PFSK-1 (cell line): Measurements from ENCODE around the gene BCL2.

Experiments used
- FOXP2 ChIP-seq: optimal IDR thresholded peaks from 2 replicates; pipeline ENCODE3; 2011; ENCODE audit warnings: borderline replicate concordance, control low read depth, inconsistent platforms; ENCODE audit not compliant: insufficient read depth; ENCODE audit errors: extremely low read length, extremely low read depth
- TAF1 ChIP-seq: IDR thresholded peaks from 2 replicates; pipeline ENCODE4 v1.6.1; 2012; ENCODE audit warnings: low read length, control low read depth, borderline replicate concordance; ENCODE audit not compliant: insufficient read depth
- TF ChIP-seq, protein P1 (sequence below), 2 experiments: IDR thresholded peaks; 2 replicates each; pipeline versions ENCODE4 v1.6.1 to v1.8.0; 2011 to 2012; ENCODE audit warnings: low read depth in 2 of 2, low read length in 2 of 2, control low read depth in 1 of 2, inconsistent platforms in 1 of 2, mild to moderate bottlenecking in 1 of 2, moderate library complexity in 1 of 2; ENCODE audit not compliant: insufficient read depth in 1 of 2

DNA sequence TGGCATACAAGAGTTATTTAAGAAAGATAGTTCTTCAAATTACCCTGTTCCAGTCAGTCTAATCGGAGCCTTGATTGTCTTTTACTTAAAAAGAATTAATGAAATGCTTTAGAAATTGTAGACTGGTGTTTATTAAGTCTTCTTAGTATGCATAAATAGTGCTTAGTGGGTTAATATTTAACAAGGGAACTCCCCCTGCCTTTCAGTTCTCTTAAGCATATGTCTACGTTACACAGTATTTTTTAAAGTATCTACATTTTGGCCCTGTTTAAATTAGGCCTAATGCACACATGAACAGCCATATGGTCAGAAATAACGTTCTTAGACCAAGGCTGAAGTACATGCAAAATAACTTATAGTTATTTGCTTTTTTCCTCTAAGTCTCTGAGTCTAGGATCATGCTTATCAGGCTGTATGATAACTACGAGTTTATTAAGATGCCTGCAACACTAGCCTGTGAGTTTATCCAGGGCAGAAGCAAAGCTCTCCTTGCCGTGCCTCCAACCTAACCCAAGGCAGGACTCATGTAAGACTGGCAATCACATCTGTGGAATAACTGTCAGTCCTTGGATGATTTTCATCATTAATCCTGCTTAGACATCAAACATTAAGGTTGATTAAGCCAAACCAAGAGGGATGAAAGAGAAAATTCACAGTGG is 6.7 kb downstream of the BCL2 start:
- no peak for TF ChIP-seq FOXP2
- TF ChIP-seq, protein P1, sequence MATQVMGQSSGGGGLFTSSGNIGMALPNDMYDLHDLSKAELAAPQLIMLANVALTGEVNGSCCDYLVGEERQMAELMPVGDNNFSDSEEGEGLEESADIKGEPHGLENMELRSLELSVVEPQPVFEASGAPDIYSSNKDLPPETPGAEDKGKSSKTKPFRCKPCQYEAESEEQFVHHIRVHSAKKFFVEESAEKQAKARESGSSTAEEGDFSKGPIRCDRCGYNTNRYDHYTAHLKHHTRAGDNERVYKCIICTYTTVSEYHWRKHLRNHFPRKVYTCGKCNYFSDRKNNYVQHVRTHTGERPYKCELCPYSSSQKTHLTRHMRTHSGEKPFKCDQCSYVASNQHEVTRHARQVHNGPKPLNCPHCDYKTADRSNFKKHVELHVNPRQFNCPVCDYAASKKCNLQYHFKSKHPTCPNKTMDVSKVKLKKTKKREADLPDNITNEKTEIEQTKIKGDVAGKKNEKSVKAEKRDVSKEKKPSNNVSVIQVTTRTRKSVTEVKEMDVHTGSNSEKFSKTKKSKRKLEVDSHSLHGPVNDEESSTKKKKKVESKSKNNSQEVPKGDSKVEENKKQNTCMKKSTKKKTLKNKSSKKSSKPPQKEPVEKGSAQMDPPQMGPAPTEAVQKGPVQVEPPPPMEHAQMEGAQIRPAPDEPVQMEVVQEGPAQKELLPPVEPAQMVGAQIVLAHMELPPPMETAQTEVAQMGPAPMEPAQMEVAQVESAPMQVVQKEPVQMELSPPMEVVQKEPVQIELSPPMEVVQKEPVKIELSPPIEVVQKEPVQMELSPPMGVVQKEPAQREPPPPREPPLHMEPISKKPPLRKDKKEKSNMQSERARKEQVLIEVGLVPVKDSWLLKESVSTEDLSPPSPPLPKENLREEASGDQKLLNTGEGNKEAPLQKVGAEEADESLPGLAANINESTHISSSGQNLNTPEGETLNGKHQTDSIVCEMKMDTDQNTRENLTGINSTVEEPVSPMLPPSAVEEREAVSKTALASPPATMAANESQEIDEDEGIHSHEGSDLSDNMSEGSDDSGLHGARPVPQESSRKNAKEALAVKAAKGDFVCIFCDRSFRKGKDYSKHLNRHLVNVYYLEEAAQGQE (IDR thresholded peaks at IDR 0.05; ENCODE audit: insufficient read depth in 1 of 2, low read depth in 2 of 2, low read length in 2 of 2), result no peak
- TF ChIP-seq TAF1, result no peak
